SH-SY5Y (cell line): ENCODE measurements around the gene MAT2A.

Experiments
- GATA2 ChIP-seq: IDR thresholded peaks from 2 replicates; pipeline ENCODE4 v1.6.1; 2011; ENCODE audit warnings: mild to moderate bottlenecking, low read depth, low read length
- GATA3 ChIP-seq: IDR thresholded peaks from 2 replicates; pipeline ENCODE4 v1.6.1; 2011; ENCODE audit warnings: low read depth, mild to moderate bottlenecking, low read length, moderate library complexity

DNA sequence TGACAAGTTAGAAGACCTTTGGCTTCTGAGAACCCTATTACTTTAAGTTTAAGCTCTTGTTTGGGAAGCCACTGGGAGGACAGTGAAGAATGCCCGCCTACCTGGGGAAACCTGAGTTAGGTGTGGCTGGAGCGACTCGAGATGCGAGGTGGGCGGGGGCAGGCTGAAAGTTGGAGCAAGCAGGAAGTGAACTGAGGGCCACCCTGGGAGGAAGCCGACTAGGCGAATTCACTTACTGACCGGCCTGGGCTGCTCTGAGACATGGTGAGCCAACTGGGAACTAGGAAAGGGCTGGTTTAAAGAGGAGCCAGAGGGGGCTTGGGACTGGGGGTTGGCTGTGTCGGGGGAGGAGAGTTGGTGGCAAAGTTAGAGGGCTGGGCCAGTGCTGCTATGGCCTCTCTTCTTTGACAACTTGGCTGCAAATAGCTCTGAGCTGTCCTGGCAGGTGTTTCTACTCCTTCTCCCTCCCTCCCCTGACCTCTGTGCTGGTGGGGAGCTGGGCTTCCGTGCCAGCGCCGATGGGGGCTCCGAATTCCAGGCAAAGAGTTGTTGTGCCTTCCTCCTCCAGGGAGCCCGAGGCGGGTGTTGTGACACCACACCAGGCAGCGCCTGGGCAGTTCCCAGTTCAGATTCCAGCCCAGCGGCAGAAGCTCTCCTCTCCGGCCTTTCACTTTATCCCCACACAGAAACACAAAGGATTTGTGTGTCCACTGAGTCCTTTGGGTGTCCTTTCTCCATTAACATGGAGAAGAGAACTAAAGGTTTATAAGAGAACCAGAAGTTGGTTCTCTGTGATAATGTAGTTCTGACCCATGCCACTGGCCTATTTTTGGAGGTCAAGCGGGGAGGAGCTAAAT, 38.6 kb downstream of the MAT2A start, which contains the start of gene VAMP8:
- TF ChIP-seq GATA2 (no peak), GATA3 (no peak)
